GM18508 (cell line): ENCODE measurements around the gene GALNS.
"Not testable (repeated sequence)": the region's sequence is repeated elsewhere in the genome, so short reads cannot be mapped to it uniquely, and the experiment has no call there.

Experiments
- ATAC-seq: cut with Tn5 transposase; IDR thresholded peaks from one replicate; pipeline ENCODE4 v1.9.1; 2021; ENCODE audit warnings: moderate number of reproducible peaks; ENCODE audit not compliant: insufficient read depth, unreplicated experiment

The GALNS gene

DNA sequence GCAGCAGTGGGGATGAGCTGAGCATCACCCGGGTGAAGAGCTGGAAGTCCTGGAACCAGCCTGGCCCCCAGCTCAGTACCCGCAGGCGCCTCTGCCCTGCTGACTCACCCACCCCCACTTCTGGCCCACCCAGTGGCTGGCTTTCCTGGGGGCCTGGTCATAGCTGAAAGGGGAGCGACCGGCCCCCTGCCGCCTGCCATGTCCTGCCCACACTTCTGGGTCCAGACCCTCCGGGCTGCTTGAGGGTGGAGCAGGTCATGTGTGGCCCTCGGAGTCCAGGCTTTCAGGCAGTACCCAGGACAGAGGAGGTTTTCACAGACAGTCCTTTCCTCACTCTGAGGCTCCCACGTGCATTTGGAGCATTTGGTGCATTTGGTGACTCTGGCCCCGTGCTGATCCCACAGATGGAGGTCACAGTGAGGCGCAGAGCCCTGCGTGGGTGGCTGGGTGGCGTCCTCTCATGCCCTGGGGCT is 64.6 kb downstream of the GALNS start:
- no peak for ATAC-seq

- ATAC-seq: no peak
These were observed 66.2 kb downstream of the GALNS start for GRCh38 chr16:88790312-88791211.

GRCh38 chr16:88789594-88789993 is 67.2 kb downstream of the GALNS start:
- ATAC-seq: no peak

GRCh38 chr16:88788749-88789148 is 68.0 kb downstream of the GALNS start:
- not testable (repeated sequence) for ATAC-seq

DNA sequence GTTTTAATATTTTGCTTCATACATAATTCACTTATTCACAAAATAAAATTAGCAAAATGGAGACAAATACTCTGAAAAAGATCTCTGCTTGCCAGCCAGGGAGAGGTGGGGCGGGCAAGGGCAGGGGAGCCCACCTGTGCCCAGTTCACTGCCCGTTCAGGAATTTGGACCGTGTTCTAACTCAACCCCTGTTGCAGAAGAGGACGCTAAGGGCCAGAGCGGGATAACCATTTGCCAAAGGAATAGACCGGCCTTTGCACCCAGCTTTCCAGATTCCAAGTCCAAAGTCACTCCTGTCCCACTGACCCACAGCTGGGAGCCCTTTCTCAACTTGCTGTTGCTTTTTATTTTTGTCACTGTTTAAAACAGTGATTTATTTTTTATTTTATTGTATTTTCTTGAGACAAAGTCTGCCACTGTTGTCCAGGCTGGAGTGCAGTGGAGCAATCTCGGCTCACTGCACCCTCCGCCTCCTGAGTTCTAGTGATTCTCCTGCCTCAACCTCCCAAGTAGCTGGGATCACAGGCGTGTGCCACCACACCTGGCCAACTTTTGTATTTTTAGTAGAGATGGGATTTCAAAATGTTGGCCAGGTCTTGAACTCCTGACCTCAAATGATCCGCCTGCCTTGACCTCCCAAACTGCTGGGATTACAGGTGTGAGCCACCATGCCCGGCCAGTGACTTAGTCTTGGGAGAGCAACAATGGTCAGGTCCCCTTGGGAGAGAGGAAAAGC is 69.0 kb downstream of the GALNS start:
- no peak for ATAC-seq

DNA sequence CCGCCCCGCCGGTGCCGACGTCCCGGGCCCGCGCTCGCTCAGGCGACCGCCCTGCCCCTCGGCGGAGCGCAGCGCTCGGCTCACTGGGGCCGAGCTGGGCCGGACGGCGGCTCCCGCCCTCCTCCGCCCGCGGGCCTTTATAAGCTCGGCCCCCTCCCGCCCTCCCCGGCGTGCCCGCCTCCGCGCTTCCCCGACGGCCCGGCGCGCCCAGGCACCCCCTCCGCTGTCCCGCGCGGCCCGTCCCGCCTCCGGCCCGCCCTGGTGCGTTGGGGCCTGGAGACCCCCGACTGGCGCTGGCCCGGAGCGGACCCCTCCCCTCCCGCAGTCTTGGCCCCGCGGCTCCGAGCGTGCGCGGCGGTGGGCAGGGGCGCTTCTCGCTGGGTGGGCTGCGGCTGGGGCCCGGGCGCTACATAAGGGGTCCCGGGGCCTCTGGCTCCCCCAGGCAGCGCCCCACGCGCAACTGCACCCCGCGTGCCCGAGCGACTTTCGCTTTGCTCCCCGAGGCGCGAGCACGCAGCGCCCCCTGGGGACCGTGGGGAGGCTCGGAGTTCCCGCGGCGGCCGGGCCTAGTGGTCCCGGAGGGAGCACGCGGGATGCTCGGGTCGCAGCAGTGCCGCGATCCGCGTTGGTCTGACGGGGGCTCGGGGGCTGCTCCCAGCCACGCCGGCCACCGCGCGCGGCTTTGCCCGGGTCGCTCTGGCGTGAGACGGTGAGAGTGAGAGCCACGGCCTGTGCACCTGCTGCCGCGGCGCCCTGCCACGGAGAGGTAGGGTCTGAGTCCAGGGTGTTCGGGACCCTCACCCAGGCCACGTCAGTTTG is 71.4 kb downstream of the GALNS start, which contains the start of gene PIEZO1:
PIEZO1 (minus strand) TSS at position 115 of the 819 bp plus-strand sequence. CDS start 256 bp downstream, outside the sequence.
- no peak for ATAC-seq

- ATAC-seq: no peak
These were observed 72.0 kb downstream of the GALNS start for GRCh38 chr16:88784856-88785105.

DNA sequence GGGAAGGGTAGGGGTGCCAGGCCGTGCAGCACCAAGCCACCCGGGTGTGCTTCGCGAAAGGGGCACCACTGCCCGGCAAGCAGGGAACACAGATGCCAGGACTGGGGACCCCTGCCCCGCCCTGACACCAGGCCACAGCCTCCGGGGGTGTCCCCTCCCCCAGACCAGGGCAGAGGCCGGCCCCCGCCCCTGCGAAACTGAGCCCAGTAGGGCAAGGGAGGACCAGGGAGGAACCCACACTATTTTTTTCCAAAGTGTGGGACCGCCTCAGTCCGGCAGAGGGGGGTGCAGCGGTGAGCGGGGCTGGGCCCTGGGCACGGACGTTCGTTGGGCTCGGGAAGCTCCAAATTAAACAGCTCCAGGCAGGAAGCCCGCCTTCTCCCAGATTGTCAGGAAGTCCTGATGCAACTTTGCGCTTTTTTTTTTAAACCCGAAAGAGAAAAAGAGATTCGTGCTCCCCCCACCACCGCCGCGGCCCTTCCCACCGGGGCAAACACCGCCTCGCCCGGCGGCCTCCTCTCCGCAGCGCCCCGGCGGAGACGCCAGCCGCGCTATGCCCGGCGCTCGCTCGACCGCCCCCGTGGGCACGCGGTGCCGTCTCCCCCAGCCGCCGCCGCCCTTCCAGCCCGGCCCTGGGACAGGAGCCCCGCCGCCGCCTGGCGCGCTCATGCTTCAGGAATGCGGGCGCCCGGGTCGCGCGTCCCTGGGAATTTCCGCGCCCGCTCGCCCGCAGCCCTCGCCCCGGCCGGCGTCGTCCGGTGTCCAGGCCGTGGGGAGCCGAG is 72.5 kb downstream of the GALNS start:
- no peak for ATAC-seq

DNA sequence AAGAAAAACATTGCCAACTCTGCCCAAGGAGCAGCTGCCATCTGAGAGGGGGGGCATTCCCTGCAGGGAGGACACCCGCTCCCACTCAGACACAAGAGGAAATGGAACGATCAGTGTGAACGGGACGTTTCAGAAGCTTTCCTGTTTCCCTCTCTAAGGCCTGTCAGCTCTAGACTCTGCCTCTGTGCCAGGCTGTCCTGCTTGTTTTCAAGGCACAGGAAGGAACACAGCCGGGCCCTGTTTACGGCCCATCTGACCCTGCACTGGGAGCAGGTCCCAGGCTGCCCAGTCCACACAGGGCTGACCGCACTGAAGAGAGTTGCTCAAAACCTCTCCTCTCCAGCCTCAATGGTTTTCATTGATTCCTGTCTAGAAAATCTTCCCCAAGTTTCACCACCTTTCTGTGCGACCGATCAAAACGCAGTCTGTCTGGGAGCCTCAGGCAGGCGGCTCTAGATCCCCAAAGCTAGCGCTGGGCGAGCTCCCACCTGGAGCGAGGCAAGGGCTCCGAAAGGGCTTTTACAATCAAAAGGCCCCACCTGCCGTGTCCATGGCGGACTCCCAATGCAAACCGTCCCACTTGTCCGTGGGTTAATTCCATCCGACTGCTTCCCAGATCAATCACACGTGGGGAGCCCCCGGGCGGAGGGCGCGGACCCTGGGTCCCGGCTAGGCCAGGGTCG is 73.2 kb downstream of the GALNS start:
- no peak for ATAC-seq

- ATAC-seq: no peak
These were observed 74.0 kb downstream of the GALNS start for GRCh38 chr16:88782454-88783390.

DNA sequence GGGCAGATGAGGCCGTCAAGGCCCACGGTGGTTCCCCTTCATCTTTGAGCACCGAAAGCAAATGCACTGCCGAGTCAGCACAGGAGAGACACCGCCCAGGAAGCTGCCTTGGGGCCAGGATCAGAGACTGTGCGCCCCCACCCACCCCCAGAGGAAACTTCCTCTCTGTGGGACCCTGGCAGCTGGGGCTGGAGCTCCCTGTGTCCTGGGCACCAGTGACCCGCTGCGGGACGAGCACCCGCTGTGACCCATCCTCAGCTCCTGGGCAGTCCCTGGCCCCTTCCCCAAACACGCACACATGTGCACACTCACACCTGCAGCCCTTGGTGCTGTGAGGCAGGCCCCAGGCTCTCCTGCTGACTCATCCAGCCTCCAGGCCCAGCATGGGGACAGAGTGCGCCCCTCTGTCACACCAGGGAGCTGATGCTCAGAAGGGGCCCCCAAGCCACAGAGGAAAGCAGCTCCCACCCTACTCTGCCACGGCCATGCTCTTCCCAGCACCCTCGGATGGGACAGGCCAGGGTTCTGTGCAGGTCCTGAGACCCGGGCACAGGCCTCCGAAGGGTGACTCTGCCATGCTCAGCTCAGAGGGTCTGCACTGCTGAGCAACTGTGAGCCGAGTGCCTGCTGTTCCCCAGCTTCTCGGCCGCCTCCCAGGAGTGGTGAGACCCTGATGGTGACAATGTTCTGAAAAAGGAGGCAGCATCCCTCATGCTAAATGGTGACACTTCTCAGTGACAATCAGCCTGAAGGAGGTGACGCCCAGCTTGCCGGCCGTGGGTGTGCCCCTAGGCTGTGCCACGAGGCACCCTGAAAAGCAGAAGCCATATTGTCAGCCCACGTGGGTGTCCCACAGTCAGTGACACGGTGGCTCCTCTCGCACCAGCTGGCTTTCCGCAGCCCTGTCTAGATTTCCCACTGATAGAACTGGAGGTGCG is 75.3 kb downstream of the GALNS start:
- ATAC-seq: no peak

- no peak for ATAC-seq
These were observed 76.3 kb downstream of the GALNS start for GRCh38 chr16:88780142-88781062.

GRCh38 chr16:88779406-88780141 is 77.2 kb downstream of the GALNS start:
- no peak for ATAC-seq

DNA sequence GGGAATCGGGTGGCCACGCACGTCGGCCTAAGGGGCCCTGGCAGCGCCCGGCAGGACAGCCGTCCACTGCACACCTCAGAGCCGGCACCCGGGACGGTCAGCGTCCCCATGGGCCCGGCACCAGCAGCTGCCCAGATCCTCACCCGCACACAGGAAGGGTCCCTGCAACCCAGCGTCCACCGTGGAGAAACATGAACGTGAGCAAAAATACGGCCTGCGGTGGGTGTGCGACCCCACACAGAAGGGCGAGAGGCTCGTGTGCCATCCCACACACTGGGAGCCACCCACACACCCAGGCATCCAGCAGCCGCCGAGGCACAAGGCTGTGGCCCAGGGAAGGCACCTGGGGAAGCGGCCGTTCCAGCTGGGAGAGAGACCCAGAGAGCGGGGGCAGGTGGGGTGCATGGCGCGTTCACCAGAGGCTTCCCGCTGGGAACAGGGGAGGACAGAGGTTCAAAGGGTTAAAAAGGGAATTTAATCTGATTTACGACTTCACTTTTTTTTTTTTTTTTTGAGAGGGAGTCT is 78.1 kb downstream of the GALNS start:
- ATAC-seq: no peak

DNA sequence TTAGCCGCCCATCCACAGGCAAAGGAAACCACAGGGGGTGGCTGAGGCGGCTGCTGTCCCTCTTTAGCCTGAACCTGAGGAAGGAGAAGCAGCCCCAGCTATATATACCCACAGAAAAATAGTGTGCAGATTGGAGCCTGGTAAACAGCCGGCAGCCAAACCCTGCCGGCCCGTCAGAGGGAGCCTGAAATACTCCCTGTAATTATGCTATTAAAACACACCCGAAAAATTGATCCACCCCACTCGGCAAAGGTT is 78.5 kb downstream of the GALNS start:
- ATAC-seq: no peak
